Measurements from ENCODE around the gene KPNA2.
"Not testable (repeated sequence)": the region's sequence is repeated elsewhere in the genome, so short reads cannot be mapped to it uniquely, and the experiment has no call there.

GRCh38 chr17:68070582-68071444, 35.3 kb downstream of the KPNA2 start:
- not testable (repeated sequence) for TF ChIP-seq POLR2A, POLR2AphosphoS5 (IDR thresholded peaks at IDR 0.05)

Data from sigmoid colon (tissue), 4 donors.